PFSK-1 (cell line): Measurements from ENCODE around the gene MTUS2.

Experiments
- POLR2AphosphoS5 ChIP-seq: IDR thresholded peaks from 2 replicates; pipeline ENCODE4 v1.6.1; 2012; ENCODE audit warnings: low read depth, mild to moderate bottlenecking, control low read depth, low read length, moderate library complexity
- SIN3A ChIP-seq: IDR thresholded peaks from 2 replicates; pipeline ENCODE4 v1.6.1; 2012; ENCODE audit warnings: mild to moderate bottlenecking, low read length, moderate library complexity, borderline replicate concordance; ENCODE audit not compliant: insufficient read depth
- TAF1 ChIP-seq: IDR thresholded peaks from 2 replicates; pipeline ENCODE4 v1.6.1; 2012; ENCODE audit warnings: low read length, control low read depth, borderline replicate concordance; ENCODE audit not compliant: insufficient read depth
- TF ChIP-seq, protein P1 (sequence below), 2 experiments: IDR thresholded peaks; 2 replicates each; pipeline versions ENCODE4 v1.6.1 to v1.8.0; 2011 to 2012; ENCODE audit warnings: low read depth in 2 of 2, low read length in 2 of 2, control low read depth in 1 of 2, inconsistent platforms in 1 of 2, mild to moderate bottlenecking in 1 of 2, moderate library complexity in 1 of 2; ENCODE audit not compliant: insufficient read depth in 1 of 2

DNA sequence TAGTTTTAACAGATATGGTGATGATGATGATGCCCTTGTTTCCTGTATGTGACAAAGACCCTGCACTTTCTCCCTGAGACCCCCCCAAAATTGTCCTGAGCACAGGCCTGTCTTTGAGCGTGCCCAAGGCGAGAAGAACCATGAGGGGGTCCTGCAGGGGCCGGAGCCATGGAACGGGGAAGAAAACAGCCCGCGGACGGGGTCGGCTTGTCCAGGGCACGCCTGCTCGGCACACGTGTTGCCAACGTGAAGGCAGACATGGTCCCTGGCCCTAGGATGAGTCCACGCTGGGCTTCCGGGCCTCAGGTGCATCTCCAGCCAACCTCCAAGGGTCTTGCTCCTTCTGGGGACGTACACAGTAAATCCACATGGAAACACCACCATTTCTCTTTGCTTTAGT lies 684.6 kb downstream of the MTUS2 start:
- TF ChIP-seq POLR2AphosphoS5 (no peak), TAF1 (no peak), SIN3A (no peak)
- TF ChIP-seq, protein P1, sequence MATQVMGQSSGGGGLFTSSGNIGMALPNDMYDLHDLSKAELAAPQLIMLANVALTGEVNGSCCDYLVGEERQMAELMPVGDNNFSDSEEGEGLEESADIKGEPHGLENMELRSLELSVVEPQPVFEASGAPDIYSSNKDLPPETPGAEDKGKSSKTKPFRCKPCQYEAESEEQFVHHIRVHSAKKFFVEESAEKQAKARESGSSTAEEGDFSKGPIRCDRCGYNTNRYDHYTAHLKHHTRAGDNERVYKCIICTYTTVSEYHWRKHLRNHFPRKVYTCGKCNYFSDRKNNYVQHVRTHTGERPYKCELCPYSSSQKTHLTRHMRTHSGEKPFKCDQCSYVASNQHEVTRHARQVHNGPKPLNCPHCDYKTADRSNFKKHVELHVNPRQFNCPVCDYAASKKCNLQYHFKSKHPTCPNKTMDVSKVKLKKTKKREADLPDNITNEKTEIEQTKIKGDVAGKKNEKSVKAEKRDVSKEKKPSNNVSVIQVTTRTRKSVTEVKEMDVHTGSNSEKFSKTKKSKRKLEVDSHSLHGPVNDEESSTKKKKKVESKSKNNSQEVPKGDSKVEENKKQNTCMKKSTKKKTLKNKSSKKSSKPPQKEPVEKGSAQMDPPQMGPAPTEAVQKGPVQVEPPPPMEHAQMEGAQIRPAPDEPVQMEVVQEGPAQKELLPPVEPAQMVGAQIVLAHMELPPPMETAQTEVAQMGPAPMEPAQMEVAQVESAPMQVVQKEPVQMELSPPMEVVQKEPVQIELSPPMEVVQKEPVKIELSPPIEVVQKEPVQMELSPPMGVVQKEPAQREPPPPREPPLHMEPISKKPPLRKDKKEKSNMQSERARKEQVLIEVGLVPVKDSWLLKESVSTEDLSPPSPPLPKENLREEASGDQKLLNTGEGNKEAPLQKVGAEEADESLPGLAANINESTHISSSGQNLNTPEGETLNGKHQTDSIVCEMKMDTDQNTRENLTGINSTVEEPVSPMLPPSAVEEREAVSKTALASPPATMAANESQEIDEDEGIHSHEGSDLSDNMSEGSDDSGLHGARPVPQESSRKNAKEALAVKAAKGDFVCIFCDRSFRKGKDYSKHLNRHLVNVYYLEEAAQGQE (IDR thresholded peaks at IDR 0.05; ENCODE audit: insufficient read depth in 1 of 2, low read depth in 2 of 2, low read length in 2 of 2) = no peak
